ENCODE results near the gene LAMP2.

The LAMP2 gene

GRCh38 chrX:120453985-120454384 lies 15.1 kb downstream of the LAMP2 start:
- Histone ChIP-seq H3F3A (ENCODE audit: insufficient read depth) (no peaks in the 10 kb centered on the region), H4K20me1 (ENCODE audit: low read depth, low read length) (no peaks in the 10 kb centered on the region), H3K79me2 (ENCODE audit: insufficient read depth, low read length) (peaks cover under 1% of the 10 kb centered on the region; the same call in 1 of the 2 replicates), H3K27ac (ENCODE audit: low read depth, low read length) (no peak overlapping the region), H3K9ac (ENCODE audit: low read length) (no peak overlapping the region), H3K4me3 (ENCODE audit: insufficient read depth, low read length, poor library complexity, severe bottlenecking) (no peak overlapping the region), H3K9me3 (ENCODE audit: insufficient read depth, low read length) (no peaks in the 10 kb centered on the region), H3K4me2 (ENCODE audit: low read depth, low read length, poor library complexity, severe bottlenecking) (no peak overlapping the region), H3K9me2 (replicated peaks; ENCODE audit: insufficient read depth, low read length) (no peaks in the 10 kb centered on the region), H2AFZ (ENCODE audit: low read depth, low read length, severe bottlenecking) (no peak overlapping the region), H3K27me3 (ENCODE audit: low read length) (no peaks in the 10 kb centered on the region), H3K36me3 (ENCODE audit: low read length) (no peaks in the 10 kb centered on the region)
- TF ChIP-seq EZH2phosphoT487 (conservative IDR thresholded peaks at IDR 0.05; ENCODE audit: low read length) (no peak), CTCF (IDR thresholded peaks at IDR 0.05; ENCODE audit: insufficient read depth, low read length, poor library complexity, severe bottlenecking) (no peak)

- no peak overlapping the region for H3K4me2 ChIP-seq (ENCODE audit: low read depth, low read length, poor library complexity, severe bottlenecking)
- H3K4me3 ChIP-seq (ENCODE audit: insufficient read depth, low read length, poor library complexity, severe bottlenecking): no peak overlapping the region
- H3F3A ChIP-seq (ENCODE audit: insufficient read depth): no peaks in the 10 kb centered on the region
- TF ChIP-seq EZH2phosphoT487 (conservative IDR thresholded peaks at IDR 0.05; ENCODE audit: low read length) (no peak), CTCF (IDR thresholded peaks at IDR 0.05; ENCODE audit: insufficient read depth, low read length, poor library complexity, severe bottlenecking) (peak; percentile 11)
- H3K27ac ChIP-seq (ENCODE audit: low read depth, low read length): no peak overlapping the region
- H2AFZ ChIP-seq (ENCODE audit: low read depth, low read length, severe bottlenecking): no peak overlapping the region
- no peaks in the 10 kb centered on the region for H3K36me3 ChIP-seq (ENCODE audit: low read length)
- H3K27me3 ChIP-seq (ENCODE audit: low read length): no peaks in the 10 kb centered on the region
- no peaks in the 10 kb centered on the region for H4K20me1 ChIP-seq (ENCODE audit: low read depth, low read length)
- H3K9me2 ChIP-seq (replicated peaks; ENCODE audit: insufficient read depth, low read length): no peaks in the 10 kb centered on the region
- H3K9me3 ChIP-seq (ENCODE audit: insufficient read depth, low read length): no peaks in the 10 kb centered on the region
- no peak overlapping the region for H3K9ac ChIP-seq (ENCODE audit: low read length)
- no peaks in the 10 kb centered on the region for H3K79me2 ChIP-seq (ENCODE audit: insufficient read depth, low read length)
Measured at GRCh38 chrX:120452131-120452530, 17.0 kb downstream of the LAMP2 start.

DNA sequence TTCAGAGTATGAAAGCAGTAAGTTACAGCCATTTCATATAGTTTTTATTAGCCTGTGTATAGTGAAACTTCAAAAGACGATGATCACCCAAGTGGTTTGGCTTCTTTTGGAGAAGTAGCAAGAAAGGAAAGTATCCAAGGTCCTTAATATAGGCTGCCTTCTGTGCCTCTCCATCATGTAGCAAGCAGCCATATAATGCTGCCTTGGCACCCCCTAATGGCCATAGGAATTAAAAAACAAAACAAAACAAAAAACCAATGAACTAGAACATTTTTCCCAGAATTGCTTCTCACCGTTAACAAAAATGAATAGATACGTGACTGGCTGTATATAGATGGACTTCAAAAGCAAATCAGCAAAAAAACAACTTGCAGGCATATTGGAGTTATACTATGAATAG lies 18.9 kb downstream of the LAMP2 start:
- TF ChIP-seq CTCF (IDR thresholded peaks at IDR 0.05; ENCODE audit: insufficient read depth, low read length, poor library complexity, severe bottlenecking): no peak
- no peak for TF ChIP-seq EZH2phosphoT487 (conservative IDR thresholded peaks at IDR 0.05; ENCODE audit: low read length)
- H3K4me2 ChIP-seq (ENCODE audit: low read depth, low read length, poor library complexity, severe bottlenecking): no peak overlapping the region
- no peak overlapping the region for H3K9ac ChIP-seq (ENCODE audit: low read length)
- H3K27ac ChIP-seq (ENCODE audit: low read depth, low read length): no peak overlapping the region
- no peaks in the 10 kb centered on the region for H3F3A ChIP-seq (ENCODE audit: insufficient read depth)
- H3K9me3 ChIP-seq (ENCODE audit: insufficient read depth, low read length): no peaks in the 10 kb centered on the region
- H4K20me1 ChIP-seq (ENCODE audit: low read depth, low read length): no peaks in the 10 kb centered on the region
- no peaks in the 10 kb centered on the region for H3K79me2 ChIP-seq (ENCODE audit: insufficient read depth, low read length)
- H3K9me2 ChIP-seq (replicated peaks; ENCODE audit: insufficient read depth, low read length): no peaks in the 10 kb centered on the region
- H3K27me3 ChIP-seq (ENCODE audit: low read length): no peaks in the 10 kb centered on the region
- H3K4me3 ChIP-seq (ENCODE audit: insufficient read depth, low read length, poor library complexity, severe bottlenecking): no peak overlapping the region
- H2AFZ ChIP-seq (ENCODE audit: low read depth, low read length, severe bottlenecking): no peak overlapping the region
- H3K36me3 ChIP-seq (ENCODE audit: low read length): no peaks in the 10 kb centered on the region

Measured in SU-DHL-6 (cell line).